ENCODE measurements around the gene CDC20B.

Gene CDC20B

DNA sequence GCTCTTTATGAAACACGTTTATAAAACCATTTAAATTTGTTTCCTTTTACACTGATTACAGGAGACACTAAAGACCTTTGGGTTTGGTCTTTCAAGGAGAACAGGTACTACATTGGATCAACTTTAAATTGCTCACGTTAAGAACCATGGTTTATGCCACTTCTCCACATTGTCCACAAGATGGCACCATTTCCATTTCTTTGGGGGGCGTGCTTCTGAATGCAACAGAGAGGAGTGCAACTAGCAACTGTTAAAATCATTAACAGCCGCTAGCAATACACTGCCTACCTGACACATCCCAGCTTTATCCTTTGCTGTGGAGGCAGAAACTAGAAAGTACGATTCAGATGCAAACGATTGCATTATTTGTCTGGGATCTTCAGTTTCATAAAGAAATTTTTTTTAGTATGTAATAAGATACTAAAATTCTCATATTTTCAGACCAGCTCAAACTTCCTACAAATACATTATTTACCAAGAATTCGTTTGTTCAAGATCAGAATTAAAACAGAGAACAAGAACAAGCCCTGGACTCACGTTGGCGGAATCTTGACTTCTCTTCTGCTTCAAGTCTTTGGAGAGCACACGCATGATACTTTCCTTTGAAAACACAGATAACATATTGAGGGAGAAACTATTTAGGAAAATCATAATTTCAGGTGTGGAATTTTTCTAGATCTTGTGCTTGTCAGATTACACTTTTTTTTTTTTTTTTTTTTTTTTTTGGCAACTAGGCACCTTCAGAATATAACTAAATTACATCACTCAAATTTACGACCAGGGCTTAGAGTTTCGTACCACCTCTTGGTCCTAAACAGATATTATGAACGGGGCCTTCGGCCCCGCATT lies 702 bp downstream of the CDC20B start (continued):
- TF ChIP-seq SCRT2 (tag by site-specific recombination; IDR thresholded peaks at IDR 0.05) (peak; percentile 97), ZFP41 (tag by site-specific recombination; IDR thresholded peaks at IDR 0.05; ENCODE audit: borderline replicate concordance) (no peak), GLI4 (tag by site-specific recombination; IDR thresholded peaks at IDR 0.05) (no peak), ZNF24 (tag by site-specific recombination; IDR thresholded peaks at IDR 0.05) (0 out of 2 replicates have a peak, but pooled peaks have one; percentile 32), ZNF830 (tag by site-specific recombination; IDR thresholded peaks at IDR 0.05; ENCODE audit: low read depth) (no peak), ZNF394 (tag by site-specific recombination; IDR thresholded peaks at IDR 0.05; ENCODE audit: borderline replicate concordance) (peak; percentile 19; the same call in 1 of the 2 replicates), ZSCAN30 (tag by site-specific recombination; IDR thresholded peaks at IDR 0.05) (peak; percentile 88; the same call in 1 of the 2 replicates), TRIM28 (IDR thresholded peaks at IDR 0.05; ENCODE audit: borderline replicate concordance, low read length) (no peak), ZNF2 (tag by site-specific recombination; IDR thresholded peaks at IDR 0.05) (peak; percentile 42; the same call in 1 of the 2 replicates), ZBTB7A (tag by site-specific recombination; IDR thresholded peaks at IDR 0.05; ENCODE audit: low read depth) (no peak), ZEB2 (tag by site-specific recombination; IDR thresholded peaks at IDR 0.05) (peak; percentile 55), ZNF629 (tag by site-specific recombination; IDR thresholded peaks at IDR 0.05) (0 out of 2 replicates have a peak, but pooled peaks have one; percentile 14), KLF9 (tag by site-specific recombination; IDR thresholded peaks at IDR 0.05; ENCODE audit: low read depth) (peak; percentile 48; the same call in 1 of the 2 replicates), ZNF792 (tag by site-specific recombination; IDR thresholded peaks at IDR 0.05) (no peak), ZNF211 (tag by site-specific recombination; IDR thresholded peaks at IDR 0.05; ENCODE audit: low read depth) (no peak), KLF7 (tag by site-specific recombination; IDR thresholded peaks at IDR 0.05; ENCODE audit: borderline replicate concordance) (no peak), ZNF341 (tag by site-specific recombination; IDR thresholded peaks at IDR 0.05; ENCODE audit: low read depth) (no peak), ZNF654 (tag by site-specific recombination; IDR thresholded peaks at IDR 0.05; ENCODE audit: low read depth) (peak; percentile 100), ZFP37 (tag by site-specific recombination; IDR thresholded peaks at IDR 0.05) (peak; percentile 67; the same call in 1 of the 2 replicates), ZNF514 (tag by site-specific recombination; IDR thresholded peaks at IDR 0.05) (no peak), ZNF266 (tag by site-specific recombination; IDR thresholded peaks at IDR 0.05; ENCODE audit: low read depth) (no peak), ZNF146 (tag by site-specific recombination; IDR thresholded peaks at IDR 0.05) (no peak)
- TF ChIP-seq, protein P1, sequence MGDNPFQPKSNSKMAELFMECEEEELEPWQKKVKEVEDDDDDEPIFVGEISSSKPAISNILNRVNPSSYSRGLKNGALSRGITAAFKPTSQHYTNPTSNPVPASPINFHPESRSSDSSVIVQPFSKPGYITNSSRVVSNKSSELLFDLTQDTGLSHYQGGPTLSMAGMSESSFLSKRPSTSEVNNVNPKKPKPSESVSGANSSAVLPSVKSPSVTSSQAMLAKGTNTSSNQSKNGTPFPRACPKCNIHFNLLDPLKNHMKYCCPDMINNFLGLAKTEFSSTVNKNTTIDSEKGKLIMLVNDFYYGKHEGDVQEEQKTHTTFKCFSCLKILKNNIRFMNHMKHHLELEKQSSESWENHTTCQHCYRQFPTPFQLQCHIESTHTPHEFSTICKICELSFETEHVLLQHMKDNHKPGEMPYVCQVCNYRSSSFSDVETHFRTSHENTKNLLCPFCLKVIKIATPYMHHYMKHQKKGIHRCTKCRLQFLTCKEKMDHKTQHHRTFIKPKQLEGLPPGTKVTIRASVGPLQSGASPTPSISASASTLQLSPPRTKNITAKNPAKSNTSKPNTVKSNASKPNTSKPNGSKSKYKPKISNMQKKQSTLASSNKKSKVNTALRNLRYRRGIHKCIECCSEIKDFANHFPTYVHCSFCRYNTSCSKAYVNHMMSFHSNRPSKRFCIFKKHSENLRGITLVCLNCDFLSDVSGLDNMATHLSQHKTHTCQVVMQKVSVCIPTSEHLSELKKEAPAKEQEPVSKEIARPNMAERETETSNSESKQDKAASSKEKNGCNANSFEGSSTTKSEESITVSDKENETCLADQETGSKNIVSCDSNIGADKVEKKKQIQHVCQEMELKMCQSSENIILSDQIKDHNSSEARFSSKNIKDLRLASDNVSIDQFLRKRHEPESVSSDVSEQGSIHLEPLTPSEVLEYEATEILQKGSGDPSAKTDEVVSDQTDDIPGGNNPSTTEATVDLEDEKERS (tag by site-specific recombination; IDR thresholded peaks at IDR 0.05) = no peak
- TF ChIP-seq, protein P2, sequence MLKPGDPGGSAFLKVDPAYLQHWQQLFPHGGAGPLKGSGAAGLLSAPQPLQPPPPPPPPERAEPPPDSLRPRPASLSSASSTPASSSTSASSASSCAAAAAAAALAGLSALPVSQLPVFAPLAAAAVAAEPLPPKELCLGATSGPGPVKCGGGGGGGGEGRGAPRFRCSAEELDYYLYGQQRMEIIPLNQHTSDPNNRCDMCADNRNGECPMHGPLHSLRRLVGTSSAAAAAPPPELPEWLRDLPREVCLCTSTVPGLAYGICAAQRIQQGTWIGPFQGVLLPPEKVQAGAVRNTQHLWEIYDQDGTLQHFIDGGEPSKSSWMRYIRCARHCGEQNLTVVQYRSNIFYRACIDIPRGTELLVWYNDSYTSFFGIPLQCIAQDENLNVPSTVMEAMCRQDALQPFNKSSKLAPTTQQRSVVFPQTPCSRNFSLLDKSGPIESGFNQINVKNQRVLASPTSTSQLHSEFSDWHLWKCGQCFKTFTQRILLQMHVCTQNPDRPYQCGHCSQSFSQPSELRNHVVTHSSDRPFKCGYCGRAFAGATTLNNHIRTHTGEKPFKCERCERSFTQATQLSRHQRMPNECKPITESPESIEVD (tag by site-specific recombination; IDR thresholded peaks at IDR 0.05) = no peak
- TF ChIP-seq, protein P3, sequence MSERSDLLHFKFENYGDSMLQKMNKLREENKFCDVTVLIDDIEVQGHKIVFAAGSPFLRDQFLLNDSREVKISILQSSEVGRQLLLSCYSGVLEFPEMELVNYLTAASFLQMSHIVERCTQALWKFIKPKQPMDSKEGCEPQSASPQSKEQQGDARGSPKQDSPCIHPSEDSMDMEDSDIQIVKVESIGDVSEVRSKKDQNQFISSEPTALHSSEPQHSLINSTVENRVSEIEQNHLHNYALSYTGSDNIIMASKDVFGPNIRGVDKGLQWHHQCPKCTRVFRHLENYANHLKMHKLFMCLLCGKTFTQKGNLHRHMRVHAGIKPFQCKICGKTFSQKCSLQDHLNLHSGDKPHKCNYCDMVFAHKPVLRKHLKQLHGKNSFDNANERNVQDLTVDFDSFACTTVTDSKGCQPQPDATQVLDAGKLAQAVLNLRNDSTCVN (tag by site-specific recombination; optimal IDR thresholded peaks at IDR 0.05) = no peak
- TF ChIP-seq, protein P4, sequence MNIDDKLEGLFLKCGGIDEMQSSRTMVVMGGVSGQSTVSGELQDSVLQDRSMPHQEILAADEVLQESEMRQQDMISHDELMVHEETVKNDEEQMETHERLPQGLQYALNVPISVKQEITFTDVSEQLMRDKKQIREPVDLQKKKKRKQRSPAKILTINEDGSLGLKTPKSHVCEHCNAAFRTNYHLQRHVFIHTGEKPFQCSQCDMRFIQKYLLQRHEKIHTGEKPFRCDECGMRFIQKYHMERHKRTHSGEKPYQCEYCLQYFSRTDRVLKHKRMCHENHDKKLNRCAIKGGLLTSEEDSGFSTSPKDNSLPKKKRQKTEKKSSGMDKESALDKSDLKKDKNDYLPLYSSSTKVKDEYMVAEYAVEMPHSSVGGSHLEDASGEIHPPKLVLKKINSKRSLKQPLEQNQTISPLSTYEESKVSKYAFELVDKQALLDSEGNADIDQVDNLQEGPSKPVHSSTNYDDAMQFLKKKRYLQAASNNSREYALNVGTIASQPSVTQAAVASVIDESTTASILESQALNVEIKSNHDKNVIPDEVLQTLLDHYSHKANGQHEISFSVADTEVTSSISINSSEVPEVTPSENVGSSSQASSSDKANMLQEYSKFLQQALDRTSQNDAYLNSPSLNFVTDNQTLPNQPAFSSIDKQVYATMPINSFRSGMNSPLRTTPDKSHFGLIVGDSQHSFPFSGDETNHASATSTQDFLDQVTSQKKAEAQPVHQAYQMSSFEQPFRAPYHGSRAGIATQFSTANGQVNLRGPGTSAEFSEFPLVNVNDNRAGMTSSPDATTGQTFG (tag by site-specific recombination; IDR thresholded peaks at IDR 0.05; ENCODE audit: borderline replicate concordance) = no peak
- TF ChIP-seq, protein P5, sequence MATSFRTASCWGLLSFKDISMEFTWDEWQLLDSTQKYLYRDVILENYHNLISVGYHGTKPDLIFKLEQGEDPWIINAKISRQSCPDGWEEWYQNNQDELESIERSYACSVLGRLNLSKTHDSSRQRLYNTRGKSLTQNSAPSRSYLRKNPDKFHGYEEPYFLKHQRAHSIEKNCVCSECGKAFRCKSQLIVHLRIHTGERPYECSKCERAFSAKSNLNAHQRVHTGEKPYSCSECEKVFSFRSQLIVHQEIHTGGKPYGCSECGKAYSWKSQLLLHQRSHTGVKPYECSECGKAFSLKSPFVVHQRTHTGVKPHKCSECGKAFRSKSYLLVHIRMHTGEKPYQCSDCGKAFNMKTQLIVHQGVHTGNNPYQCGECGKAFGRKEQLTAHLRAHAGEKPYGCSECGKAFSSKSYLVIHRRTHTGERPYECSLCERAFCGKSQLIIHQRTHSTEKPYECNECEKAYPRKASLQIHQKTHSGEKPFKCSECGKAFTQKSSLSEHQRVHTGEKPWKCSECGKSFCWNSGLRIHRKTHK (tag by site-specific recombination; IDR thresholded peaks at IDR 0.05) = no peak
- TF ChIP-seq, protein P6, sequence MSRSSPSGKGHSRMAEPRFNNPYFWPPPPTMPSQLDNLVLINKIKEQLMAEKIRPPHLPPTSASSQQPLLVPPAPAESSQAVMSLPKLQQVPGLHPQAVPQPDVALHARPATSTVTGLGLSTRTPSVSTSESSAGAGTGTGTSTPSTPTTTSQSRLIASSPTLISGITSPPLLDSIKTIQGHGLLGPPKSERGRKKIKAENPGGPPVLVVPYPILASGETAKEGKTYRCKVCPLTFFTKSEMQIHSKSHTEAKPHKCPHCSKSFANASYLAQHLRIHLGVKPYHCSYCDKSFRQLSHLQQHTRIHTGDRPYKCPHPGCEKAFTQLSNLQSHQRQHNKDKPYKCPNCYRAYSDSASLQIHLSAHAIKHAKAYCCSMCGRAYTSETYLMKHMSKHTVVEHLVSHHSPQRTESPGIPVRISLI (tag by site-specific recombination; IDR thresholded peaks at IDR 0.05) = peak; percentile 69; the same call in 1 of the 2 replicates
